ENCODE results near the gene GOSR2. TPM values are rescaled to one million over a fixed set of nuclear protein-coding genes. Genes with fewer than 3 reads are reported as not detected.
"Not testable (repeated sequence)": the region's sequence is repeated elsewhere in the genome, so short reads cannot be mapped to it uniquely, and the experiment has no call there.

The GOSR2 gene
- total RNA-seq, 2 experiments from 2014 or later, result 67.2 to 68.5 TPM

GRCh38 chr17:46983782-46984181 lies 60.8 kb downstream of the GOSR2 start:
- Mint-ChIP-seq H3K4me3 (no peak overlapping the region), H3K27me3 (peaks cover 22% of the 10 kb centered on the region), H3K27ac (no peak overlapping the region), H3K36me3 (no peaks in the 10 kb centered on the region), H3K4me1 (peaks cover 4% of the 10 kb centered on the region), H3K9me3 (no peaks in the 10 kb centered on the region)
- ATAC-seq (ENCODE audit: low read depth) (no peak), DNase-seq (no peak)
- POLR2A ChIA-PET, result no interaction called here

GRCh38 chr17:46984341-46984740 lies 61.4 kb downstream of the GOSR2 start:
- no peak overlapping the region for H3K27ac Mint-ChIP-seq
- H3K27me3 Mint-ChIP-seq, result peaks cover 21% of the 10 kb centered on the region
- DNase-seq, result no peak
- H3K4me1 Mint-ChIP-seq, result peaks cover 4% of the 10 kb centered on the region
- POLR2A ChIA-PET, result no interaction called here
- H3K36me3 Mint-ChIP-seq, result no peaks in the 10 kb centered on the region
- no peak for ATAC-seq (ENCODE audit: low read depth)
- H3K9me3 Mint-ChIP-seq, result no peaks in the 10 kb centered on the region
- no peak overlapping the region for H3K4me3 Mint-ChIP-seq

- POLR2A ChIA-PET, result no interaction called here
- no peaks in the 10 kb centered on the region for H3K9me3 Mint-ChIP-seq
- no peak overlapping the region for H3K4me3 Mint-ChIP-seq
- ATAC-seq (ENCODE audit: low read depth), result no peak
- H3K36me3 Mint-ChIP-seq, result no peaks in the 10 kb centered on the region
- H3K27ac Mint-ChIP-seq, result no peak overlapping the region
- DNase-seq, result no peak
- peaks cover 16% of the 10 kb centered on the region for H3K27me3 Mint-ChIP-seq
- H3K4me1 Mint-ChIP-seq, result peaks cover 2% of the 10 kb centered on the region
Observed at GRCh38 chr17:46984892-46985291, 61.9 kb downstream of the GOSR2 start.

GRCh38 chr17:46986366-46986765 lies 63.4 kb downstream of the GOSR2 start:
- POLR2A ChIA-PET, result no interaction called here
- Mint-ChIP-seq H3K4me1 (no peaks in the 10 kb centered on the region), H3K4me3 (no peak overlapping the region), H3K9me3 (no peaks in the 10 kb centered on the region), H3K27me3 (peaks cover 6% of the 10 kb centered on the region), H3K27ac (no peak overlapping the region), H3K36me3 (no peaks in the 10 kb centered on the region)
- DNase-seq, result no peak
- no peak for ATAC-seq (ENCODE audit: low read depth)

- ATAC-seq (ENCODE audit: low read depth); H3K36me3 Mint-ChIP-seq; POLR2A ChIA-PET; DNase-seq; H3K4me3 Mint-ChIP-seq; H3K9me3 Mint-ChIP-seq; H3K27me3 Mint-ChIP-seq; H3K27ac Mint-ChIP-seq; H3K4me1 Mint-ChIP-seq: not testable (repeated sequence)
Observed at GRCh38 chr17:46987927-46988326, 65.0 kb downstream of the GOSR2 start.

GRCh38 chr17:46989637-46990431 lies 66.9 kb downstream of the GOSR2 start:
- POLR2A ChIA-PET, result no interaction called here
- no peak overlapping the region for H3K27ac Mint-ChIP-seq
- H3K4me1 Mint-ChIP-seq, result no peaks in the 10 kb centered on the region
- no peaks in the 10 kb centered on the region for H3K27me3 Mint-ChIP-seq
- no peaks in the 10 kb centered on the region for H3K36me3 Mint-ChIP-seq
- no peaks in the 10 kb centered on the region for H3K9me3 Mint-ChIP-seq
- ATAC-seq (ENCODE audit: low read depth) (no peak), DNase-seq (no peak)
- no peak overlapping the region for H3K4me3 Mint-ChIP-seq

GRCh38 chr17:46991617-46992016 lies 68.7 kb downstream of the GOSR2 start:
- POLR2A ChIA-PET, result no interaction called here
- DNase-seq (no peak), ATAC-seq (ENCODE audit: low read depth) (no peak)
- Mint-ChIP-seq H3K4me3 (no peak overlapping the region), H3K36me3 (no peaks in the 10 kb centered on the region), H3K9me3 (no peaks in the 10 kb centered on the region), H3K27me3 (no peaks in the 10 kb centered on the region), H3K4me1 (peaks cover 3% of the 10 kb centered on the region), H3K27ac (no peak overlapping the region)

Small RNA genes lying within 50 kb of the gene (microRNA-seq; reads per million reads assigned to microRNA genes)
- gene MIR5089, result not detected

Other genes starting within 250 kb of the GOSR2 start
- not detected for gene WNT3, start 104.5 kb upstream of the GOSR2 start, total RNA-seq
- gene WNT9B, start 71.6 kb upstream of the GOSR2 start, total RNA-seq, result not detected
- not detected for gene RPRML, start 56.1 kb downstream of the GOSR2 start, total RNA-seq